DOHH2 (cell line): ENCODE data around the gene CARD14.

Experiments used
- H3F3A ChIP-seq: fragments of 200-600 bp; sonication (generic), shearing (Covaris generic); 2 replicates; pipeline ENCODE4 v1.6.0; 2016; ENCODE audit warnings: antibody characterized with exemption, mild to moderate bottlenecking; ENCODE audit not compliant: control insufficient read depth, insufficient read depth
- H3K27ac ChIP-seq: fragments of 200-600 bp; sonication (generic); 2 replicates; pipeline ENCODE4 v1.5.1; 2014; ENCODE audit warnings: low read depth, mild to moderate bottlenecking, low read length, moderate library complexity
- H3K27me3 ChIP-seq: fragments of 200-600 bp; sonication (generic); 2 replicates; pipeline ENCODE4 v1.6.1; 2014; ENCODE audit warnings: mild to moderate bottlenecking, low read length, mixed read lengths; ENCODE audit not compliant: control insufficient read depth
- H3K36me3 ChIP-seq: fragments of 200-600 bp; sonication (generic); 2 replicates; pipeline ENCODE4 v1.6.1; 2014; ENCODE audit warnings: mild to moderate bottlenecking, low read length, moderate library complexity, mixed read lengths; ENCODE audit not compliant: control insufficient read depth
- H3K4me1 ChIP-seq: fragments of 200-600 bp; sonication (generic); 2 replicates; pipeline ENCODE4 v1.6.1; 2014; ENCODE audit warnings: mild to moderate bottlenecking, low read length, mixed read lengths; ENCODE audit not compliant: control insufficient read depth
- H3K4me2 ChIP-seq: fragments of 200-600 bp; sonication (generic); 2 replicates; pipeline ENCODE4 v1.6.0; 2014; ENCODE audit warnings: mild to moderate bottlenecking, low read length, moderate library complexity
- H3K4me3 ChIP-seq: fragments of 200-600 bp; sonication (generic); 2 replicates; pipeline ENCODE4 v1.5.1; 2014; ENCODE audit warnings: mild to moderate bottlenecking, low read length, mixed read lengths
- H3K79me2 ChIP-seq: fragments of 200-600 bp; sonication (generic); 2 replicates; pipeline ENCODE4 v1.6.1; 2014; ENCODE audit warnings: mild to moderate bottlenecking, low read length, mixed read lengths; ENCODE audit not compliant: control insufficient read depth
- H3K9me2 ChIP-seq: fragments of 200-600 bp; sonication (generic); replicated peaks from 2 replicates; pipeline ENCODE4 v1.6.1; 2014; ENCODE audit warnings: mild to moderate bottlenecking, low read length, mixed read lengths; ENCODE audit not compliant: control insufficient read depth
- H3K9me3 ChIP-seq: fragments of 200-600 bp; sonication (generic); 2 replicates; pipeline ENCODE4 v1.6.1; 2014; ENCODE audit warnings: antibody characterized with exemption, low read length, mixed read lengths; ENCODE audit not compliant: control insufficient read depth, insufficient read depth
- H4K20me1 ChIP-seq: fragments of 200-600 bp; sonication (generic); 2 replicates; pipeline ENCODE4 v1.6.0; 2014; ENCODE audit warnings: low read depth, mild to moderate bottlenecking, antibody characterized with exemption, low read length, moderate library complexity; ENCODE audit not compliant: control insufficient read depth, insufficient read depth
- CTCF ChIP-seq: fragments of 200-600 bp; sonication (generic); IDR thresholded peaks from one replicate; pipeline ENCODE4 v1.5.1; 2014; ENCODE audit warnings: antibody characterized with exemption, mild to moderate bottlenecking, low read depth, low read length; ENCODE audit not compliant: poor library complexity, severe bottlenecking
- EZH2phosphoT487 ChIP-seq: fragments of 200-600 bp; sonication (generic); IDR thresholded peaks from 2 replicates; pipeline ENCODE4 v1.6.1; 2017; ENCODE audit warnings: borderline replicate concordance, mild to moderate bottlenecking, antibody characterized with exemption, low read length, moderate library complexity, mixed read lengths

CARD14 gene

GRCh38 chr17:80209765-80210164 lies 39.9 kb downstream of the CARD14 start:
- H4K20me1 ChIP-seq, result no peaks in the 10 kb centered on the region
- no peak overlapping the region for H3K4me3 ChIP-seq
- no peaks in the 10 kb centered on the region for H3K79me2 ChIP-seq
- no peak overlapping the region for H3K27ac ChIP-seq
- H3K9me2 ChIP-seq, result no peaks in the 10 kb centered on the region
- H3K9me3 ChIP-seq, result no peaks in the 10 kb centered on the region
- H3K4me1 ChIP-seq, result no peaks in the 10 kb centered on the region
- TF ChIP-seq CTCF (no peak), EZH2phosphoT487 (no peak)
- no peaks in the 10 kb centered on the region for H3K27me3 ChIP-seq
- H3F3A ChIP-seq, result no peaks in the 10 kb centered on the region
- H3K36me3 ChIP-seq, result no peaks in the 10 kb centered on the region
- H3K4me2 ChIP-seq, result no peak overlapping the region

- no peak overlapping the region for H3K27ac ChIP-seq
- no peaks in the 10 kb centered on the region for H4K20me1 ChIP-seq
These were observed 40.7 kb downstream of the CARD14 start for GRCh38 chr17:80210348-80211108.

GRCh38 chr17:80212109-80212508 lies 42.3 kb downstream of the CARD14 start:
- no peaks in the 10 kb centered on the region for H3F3A ChIP-seq
- no peaks in the 10 kb centered on the region for H3K9me2 ChIP-seq
- no peak for TF ChIP-seq EZH2phosphoT487
- no peak for TF ChIP-seq CTCF
- H3K4me2 ChIP-seq, result no peak overlapping the region
- no peak overlapping the region for H3K27ac ChIP-seq
- no peaks in the 10 kb centered on the region for H3K27me3 ChIP-seq
- H3K79me2 ChIP-seq, result no peaks in the 10 kb centered on the region
- no peaks in the 10 kb centered on the region for H4K20me1 ChIP-seq
- H3K4me3 ChIP-seq, result no peak overlapping the region
- H3K4me1 ChIP-seq, result no peaks in the 10 kb centered on the region
- no peaks in the 10 kb centered on the region for H3K36me3 ChIP-seq
- H3K9me3 ChIP-seq, result no peaks in the 10 kb centered on the region

More at GRCh38 chr17:80210348-80211108, 40.7 kb downstream of the CARD14 start:
- Histone ChIP-seq H3K79me2 (no peaks in the 10 kb centered on the region), H3K9me2 (no peaks in the 10 kb centered on the region), H3K4me1 (no peaks in the 10 kb centered on the region), H3F3A (no peaks in the 10 kb centered on the region), H3K27me3 (no peaks in the 10 kb centered on the region), H3K4me2 (no peak overlapping the region), H3K36me3 (no peaks in the 10 kb centered on the region), H3K9me3 (no peaks in the 10 kb centered on the region), H3K4me3 (no peak overlapping the region)
- TF ChIP-seq CTCF, result no peak
- TF ChIP-seq EZH2phosphoT487, result no peak
